Endothelial cell of umbilical vein (primary cell): ENCODE results near the gene SHC4. TPM values are rescaled to one million over a fixed set of nuclear protein-coding genes. Genes with fewer than 3 reads are reported as not detected.

Experiments used
- BruUV-seq: library from RNA; stranded (reverse); fragments of 400-500 nt; replicated peaks from 2 replicates; lab custom pipeline; 2021; lab: Mats Ljungman, UMichigan
- CTCF ChIA-PET: fragments of 300-600, 350-600 bp; sonication (Branson Sonifier 250); formaldehyde crosslinking; loops from one replicate; lab custom pipeline; 2021; ENCODE audit warnings: antibody characterized with exemption, inconsistent platforms; lab: Charles Lee
- POLR2A ChIA-PET: fragments of 300-600, 350-600 bp; sonication (Branson Sonifier 250); formaldehyde crosslinking; loops from one replicate; lab custom pipeline; 2021; ENCODE audit warnings: antibody characterized with exemption, inconsistent platforms; lab: Charles Lee
- DNase-seq: peaks from one replicate; pipeline ENCODE4 v3.0.0-alpha.2; 2011; ENCODE audit warnings: low read depth, low spot score
- FAIRE-seq: peaks from 2 replicates; lab custom pipeline; 2011; peaks lifted over from hg19 to GRCh38; lab: Jason Lieb, UNC
- H2AFZ ChIP-seq: 2 replicates; pipeline ENCODE4 v1.6.0; 2012; ENCODE audit warnings: low read depth, low read length, control low read depth, inconsistent platforms
- H3K27ac ChIP-seq: 2 replicates; pipeline ENCODE4 v1.5.1; 2011; ENCODE audit warnings: low read depth, mild to moderate bottlenecking, control low read depth, low read length, moderate library complexity; ENCODE audit not compliant: insufficient read depth
- H3K27me3 ChIP-seq, 2 experiments: 2 replicates each; pipeline versions ENCODE4 v1.6.0 to v1.6.1; 2011; ENCODE audit warnings: low read length in 2 of 2, mixed read lengths in 1 of 2; ENCODE audit not compliant: control insufficient read depth in 2 of 2, insufficient read depth in 2 of 2
- H3K36me3 ChIP-seq, 2 experiments: 2 replicates in 1 of 2; 3 replicates in 1 of 2; pipeline ENCODE4 v1.5.1; 2011; ENCODE audit warnings: low read length in 2 of 2, mild to moderate bottlenecking in 1 of 2, moderate library complexity in 1 of 2; ENCODE audit not compliant: control insufficient read depth in 2 of 2, insufficient read depth in 2 of 2; ENCODE audit errors: extremely low read depth in 1 of 2
- H3K4me1 ChIP-seq: 3 replicates; pipeline ENCODE4 v1.5.1; 2011; ENCODE audit warnings: mild to moderate bottlenecking, low read length; ENCODE audit not compliant: control insufficient read depth, insufficient read depth; ENCODE audit errors: extremely low read depth
- H3K4me2 ChIP-seq: 2 replicates; pipeline ENCODE4 v1.6.1; 2011; ENCODE audit warnings: low read length, control low read depth, mixed read lengths; ENCODE audit not compliant: insufficient read depth
- H3K4me3 ChIP-seq, 3 experiments: fragments of 200-600 bp in 1 of 3; sonication (generic), shearing (Covaris generic) in 1 of 3; replicated peaks in 1 of 3; 2 replicates each; pipeline ENCODE4 v1.5.1; 2011 to 2016; ENCODE audit warnings: control low read depth in 3 of 3, low read length in 3 of 3, mild to moderate bottlenecking in 2 of 3, inconsistent platforms in 1 of 3, low read depth in 1 of 3, moderate library complexity in 1 of 3; ENCODE audit not compliant: insufficient read depth in 1 of 3
- H3K79me2 ChIP-seq: 2 replicates; pipeline ENCODE4 v1.6.0; 2012; ENCODE audit warnings: low read length, inconsistent platforms; ENCODE audit not compliant: control insufficient read depth, insufficient read depth
- H3K9ac ChIP-seq: replicated peaks from 2 replicates; pipeline ENCODE3; 2011; ENCODE audit warnings: low read length, control low read depth; ENCODE audit not compliant: insufficient read depth; ENCODE audit errors: extremely low read depth
- H3K9me1 ChIP-seq: replicated peaks from 3 replicates; pipeline ENCODE4 v1.6.0; 2011; ENCODE audit warnings: mild to moderate bottlenecking, low read length; ENCODE audit not compliant: control insufficient read depth, insufficient read depth; ENCODE audit errors: extremely low read depth
- H3K9me3 ChIP-seq: replicated peaks from 2 replicates; pipeline ENCODE4 v1.5.1; 2012; ENCODE audit warnings: low read length, inconsistent platforms; ENCODE audit not compliant: control insufficient read depth, insufficient read depth
- H4K20me1 ChIP-seq: replicated peaks from 2 replicates; pipeline ENCODE3; 2011; ENCODE audit warnings: mild to moderate bottlenecking, low read length; ENCODE audit not compliant: control insufficient read depth, insufficient read depth; ENCODE audit errors: extremely low read depth
- EZH2 ChIP-seq: IDR thresholded peaks from 2 replicates; pipeline ENCODE4 v1.6.1; 2012; ENCODE audit warnings: borderline replicate concordance, low read depth, mild to moderate bottlenecking, moderate library complexity, low read length, inconsistent platforms; ENCODE audit not compliant: severe bottlenecking
- FOS ChIP-seq: IDR thresholded peaks from 2 replicates; pipeline ENCODE4 v1.6.1; 2011; ENCODE audit warnings: mild to moderate bottlenecking, low read length, moderate library complexity, borderline replicate concordance; ENCODE audit not compliant: insufficient read depth
- GATA2 ChIP-seq: IDR thresholded peaks from 2 replicates; pipeline ENCODE4 v1.7.0; 2011; ENCODE audit warnings: low read depth, mild to moderate bottlenecking, moderate library complexity, mixed read lengths, low read length; ENCODE audit not compliant: insufficient read length, insufficient read depth
- JUN ChIP-seq: IDR thresholded peaks from 2 replicates; pipeline ENCODE4 v1.6.1; 2011; ENCODE audit warnings: borderline replicate concordance, low read depth; ENCODE audit not compliant: insufficient read length, insufficient read depth
- MAX ChIP-seq: IDR thresholded peaks from 2 replicates; pipeline ENCODE4 v1.6.1; 2011; ENCODE audit not compliant: insufficient read depth, insufficient read length
- MYC ChIP-seq: IDR thresholded peaks from one replicate; pipeline ENCODE4 v1.6.1; 2011; ENCODE audit warnings: mild to moderate bottlenecking, low read depth, low read length
- POLR2A ChIP-seq: IDR thresholded peaks from 2 replicates; pipeline ENCODE4 v1.6.1; 2012; ENCODE audit warnings: low read depth, mild to moderate bottlenecking, control low read depth, low read length
- POLR2AphosphoS5 ChIP-seq: IDR thresholded peaks from 2 replicates; pipeline ENCODE4 v1.6.1; 2012; ENCODE audit warnings: low read depth, mild to moderate bottlenecking, control low read depth, low read length, moderate library complexity; ENCODE audit not compliant: insufficient read depth
- dilution Hi-C: fragments of 300-500 bp; cut with MboI; formaldehyde crosslinking; loops from one replicate; pipeline ENCODE4 v1.15.0; 2019; ENCODE audit warnings: low sequenced_read_pairs; ENCODE audit not compliant: extremely low pct_ligation_motif_present
- intact Hi-C: fragments of 100-400 bp; cut with micrococcal nuclease; formaldehyde crosslinking; loops from one replicate; pipeline ENCODE4 v1.10.0; 2022
- polyA plus RNA-seq, 4 experiments: library from polyadenylated mRNA; depleted of rRNA in 3 of 4; stranded (reverse) in 3 of 4; unstranded in 1 of 4; fragments of >200 nt; gene quantifications; 2 replicates each; pipeline versions ENCODE4 v1.2.1 to v1.2.3, GENCODE V29; 2011 to 2012; ENCODE audit warnings: missing spikeins in 1 of 4
- total RNA-seq: library from RNA; stranded (reverse); gene quantifications from 2 replicates; pipeline ENCODE4 v1.2.3, GENCODE V29; 2021
- TF ChIP-seq, protein P1 (sequence below), 2 donors: IDR thresholded peaks; 1 replicate in 1 of 2; 2 replicates in 1 of 2; pipeline ENCODE4 v1.5.1; 2011; ENCODE audit warnings: low read length in 2 of 2, mild to moderate bottlenecking in 2 of 2, moderate library complexity in 2 of 2, control low read depth in 1 of 2, inconsistent platforms in 1 of 2, low read depth in 1 of 2; ENCODE audit not compliant: insufficient read depth in 1 of 2; ENCODE audit errors: extremely low read depth in 1 of 2

The SHC4 gene
- total and polyA plus RNA-seq, 2 donors (not counting 3 experiments of a cell fraction or from before 2014, with no cell fraction given) = 0.20 TPM; not detected in 1

DNA sequence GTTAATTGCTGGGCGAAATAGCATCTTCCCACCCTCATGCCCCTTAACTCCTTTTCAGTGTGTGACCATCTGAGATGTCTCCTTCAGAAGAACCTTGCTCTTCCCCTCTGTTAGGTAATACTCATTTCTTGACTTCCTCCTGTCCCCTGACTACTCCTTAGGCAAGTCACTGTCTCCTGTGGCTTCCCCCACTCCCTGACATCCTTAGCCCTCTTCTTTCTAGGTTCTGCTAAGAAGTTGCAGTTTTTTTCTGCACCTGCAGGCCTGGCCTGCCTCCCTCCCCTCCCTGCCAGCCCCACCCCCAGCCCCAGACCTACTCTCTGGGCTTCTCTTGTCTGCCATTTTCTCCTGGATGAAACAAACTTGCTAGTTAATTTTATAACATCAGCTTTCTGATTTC, 101.0 kb downstream of the SHC4 start:
- Histone ChIP-seq H3K27me3 (no peaks in the 10 kb centered on the region), H3K36me3 (no peaks in the 10 kb centered on the region), H3K4me2 (no peak overlapping the region), H3K4me3 (no peak overlapping the region), H3K27ac (no peak overlapping the region), H3K79me2 (no peaks in the 10 kb centered on the region), H3K9me3 (no peaks in the 10 kb centered on the region), H3K9me1 (no peaks in the 10 kb centered on the region), H3K9ac (no peak overlapping the region), H4K20me1 (no peaks in the 10 kb centered on the region), H2AFZ (peak overlapping the region; percentile 20), H3K4me1 (no peaks in the 10 kb centered on the region)
- dilution Hi-C loops = no loop called here
- no peak for FAIRE-seq
- TF ChIP-seq MAX (no peak), MYC (no peak), POLR2AphosphoS5 (no peak), JUN (no peak), EZH2 (no peak), FOS (no peak), POLR2A (no peak), GATA2 (no peak)
- TF ChIP-seq, protein P1, sequence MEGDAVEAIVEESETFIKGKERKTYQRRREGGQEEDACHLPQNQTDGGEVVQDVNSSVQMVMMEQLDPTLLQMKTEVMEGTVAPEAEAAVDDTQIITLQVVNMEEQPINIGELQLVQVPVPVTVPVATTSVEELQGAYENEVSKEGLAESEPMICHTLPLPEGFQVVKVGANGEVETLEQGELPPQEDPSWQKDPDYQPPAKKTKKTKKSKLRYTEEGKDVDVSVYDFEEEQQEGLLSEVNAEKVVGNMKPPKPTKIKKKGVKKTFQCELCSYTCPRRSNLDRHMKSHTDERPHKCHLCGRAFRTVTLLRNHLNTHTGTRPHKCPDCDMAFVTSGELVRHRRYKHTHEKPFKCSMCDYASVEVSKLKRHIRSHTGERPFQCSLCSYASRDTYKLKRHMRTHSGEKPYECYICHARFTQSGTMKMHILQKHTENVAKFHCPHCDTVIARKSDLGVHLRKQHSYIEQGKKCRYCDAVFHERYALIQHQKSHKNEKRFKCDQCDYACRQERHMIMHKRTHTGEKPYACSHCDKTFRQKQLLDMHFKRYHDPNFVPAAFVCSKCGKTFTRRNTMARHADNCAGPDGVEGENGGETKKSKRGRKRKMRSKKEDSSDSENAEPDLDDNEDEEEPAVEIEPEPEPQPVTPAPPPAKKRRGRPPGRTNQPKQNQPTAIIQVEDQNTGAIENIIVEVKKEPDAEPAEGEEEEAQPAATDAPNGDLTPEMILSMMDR (IDR thresholded peaks at IDR 0.05; ENCODE audit: extremely low read depth in 1 of 2, insufficient read depth in 1 of 2, low read depth in 1 of 2, low read length in 2 of 2) = no peak
- no TSS peak for BruUV-seq
- ChIA-PET CTCF (interaction anchor here (0.6 to 10.8 kb wide), 14 partner anchors 12 to 1282 kb away, joined by 3 to 181 read pairs (median 17); partner anchors contain the start of genes COPS2, FGF7 and SHC4), POLR2A (no interaction called here)
- DNase-seq = no peak
- intact Hi-C loops = loop anchor here (1.0 to 5.0 kb wide), 8 partner anchors 113 to 1283 kb away; partner anchors contain the start of genes DTWD1 and FAM227B
